Activated naive CD4-positive, alpha-beta T cell treated with anti-CD3 and anti-CD28 coated beads, Interleukin-2, amount 50 U/mL, for 72 hours (primary cell): ENCODE results near the gene HHAT. TPM values are rescaled to one million over a fixed set of nuclear protein-coding genes. Genes with fewer than 3 reads are reported as not detected.

Experiments used
- ATAC-seq, 2 donors: fragments of 150-1000 bp; cut with Tn5 transposase; 2 replicates each; pipeline ENCODE4 v1.10.0; 2021; ENCODE audit warnings: mild to moderate bottlenecking in 2 of 2, moderate library complexity in 2 of 2
- DNase-seq, 2 donors: peaks; one replicate each; pipeline ENCODE4 v3.0.0; 2021 to 2022; ENCODE audit warnings: low spot score in 2 of 2
- H3K27ac Mint-ChIP-seq, 2 donors: one replicate each; pipeline ENCODE4 v1.8.0; 2022; ENCODE audit warnings: mild to moderate bottlenecking in 2 of 2, mixed read lengths in 2 of 2
- H3K36me3 Mint-ChIP-seq, 2 donors: one replicate each; pipeline ENCODE4 v1.8.0; 2022; ENCODE audit warnings: mixed read lengths in 2 of 2
- H3K9me3 Mint-ChIP-seq, 2 donors: one replicate each; pipeline ENCODE4 v1.8.0; 2022; ENCODE audit warnings: mixed read lengths in 2 of 2
- total RNA-seq, 2 donors: library from RNA; stranded (reverse); gene quantifications; one replicate each; pipeline ENCODE4 v1.2.3, GENCODE V29; 2022

HHAT gene
- total RNA-seq, 2 donors from 2014 or later = 0.59 to 1.9 TPM

DNA sequence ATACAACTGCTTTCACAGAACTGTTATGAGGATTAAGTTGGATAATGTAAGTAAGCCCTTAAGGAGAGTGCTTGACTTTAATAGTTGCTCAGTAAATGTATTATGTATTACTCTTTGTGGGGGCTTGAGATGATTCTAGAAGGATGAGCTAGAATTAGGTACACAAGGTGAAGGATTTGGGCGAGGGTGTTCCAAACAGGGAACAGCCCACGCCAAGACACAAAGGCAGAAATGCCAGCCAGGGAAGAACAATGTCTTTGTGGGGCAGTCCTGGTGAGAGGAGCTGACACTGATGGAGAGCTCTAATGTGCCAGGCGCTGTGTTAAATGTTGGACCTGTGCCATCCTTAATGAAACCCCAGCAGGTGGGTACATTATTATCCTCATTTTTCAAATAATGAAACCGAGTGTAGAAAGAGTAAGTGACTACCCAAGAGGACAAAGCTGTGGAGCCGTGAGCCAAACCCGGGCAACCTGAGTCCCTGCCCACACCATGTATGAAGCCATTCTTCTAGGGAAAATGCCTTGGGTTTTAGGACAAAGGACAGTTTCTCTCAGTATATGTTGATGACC, 362.4 kb downstream of the HHAT start:
- Mint-ChIP-seq H3K9me3 (no peaks in the 10 kb centered on the region), H3K27ac (no peak overlapping the region), H3K36me3 (no peaks in the 10 kb centered on the region)
- DNase-seq (no peak), ATAC-seq (no peak)

DNA sequence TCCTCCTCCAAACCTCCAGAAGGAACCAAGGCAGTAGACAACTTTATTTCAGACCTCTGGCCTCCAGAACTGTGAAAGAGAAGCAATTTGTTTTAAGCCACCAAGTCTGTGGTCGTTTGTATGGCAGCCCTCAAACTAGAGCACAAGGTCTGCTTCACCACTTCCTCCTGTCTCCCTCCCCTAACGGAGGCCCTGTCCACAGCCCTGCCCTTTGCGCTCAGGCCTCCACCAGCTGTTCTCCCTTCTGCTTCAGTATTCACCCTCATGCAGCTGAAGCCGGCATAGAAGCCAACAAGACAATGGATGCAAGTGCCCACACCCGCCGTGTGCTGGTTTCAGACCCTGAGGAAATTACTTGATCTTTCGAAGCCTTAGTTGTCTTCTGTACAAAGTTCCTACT, 364.1 kb downstream of the HHAT start:
- H3K9me3 Mint-ChIP-seq = no peaks in the 10 kb centered on the region
- no peaks in the 10 kb centered on the region for H3K36me3 Mint-ChIP-seq
- ATAC-seq (no peak), DNase-seq (no peak)
- no peak overlapping the region for H3K27ac Mint-ChIP-seq

GRCh38 chr1:210695026-210695425, 366.3 kb downstream of the HHAT start:
- DNase-seq (no peak), ATAC-seq (no peak)
- no peaks in the 10 kb centered on the region for H3K9me3 Mint-ChIP-seq
- H3K36me3 Mint-ChIP-seq = no peaks in the 10 kb centered on the region
- H3K27ac Mint-ChIP-seq = no peak overlapping the region

- ATAC-seq = peak; percentile 86 to 91
- Mint-ChIP-seq H3K9me3 (no peaks in the 10 kb centered on the region), H3K36me3 (no peaks in the 10 kb centered on the region), H3K27ac (peak overlapping the region in 1 of 2 donors; percentile 3)
- DNase-seq = peak in 1 of 2 donors; percentile 4
These were observed 368.0 kb downstream of the HHAT start for GRCh38 chr1:210696709-210697108.

DNA sequence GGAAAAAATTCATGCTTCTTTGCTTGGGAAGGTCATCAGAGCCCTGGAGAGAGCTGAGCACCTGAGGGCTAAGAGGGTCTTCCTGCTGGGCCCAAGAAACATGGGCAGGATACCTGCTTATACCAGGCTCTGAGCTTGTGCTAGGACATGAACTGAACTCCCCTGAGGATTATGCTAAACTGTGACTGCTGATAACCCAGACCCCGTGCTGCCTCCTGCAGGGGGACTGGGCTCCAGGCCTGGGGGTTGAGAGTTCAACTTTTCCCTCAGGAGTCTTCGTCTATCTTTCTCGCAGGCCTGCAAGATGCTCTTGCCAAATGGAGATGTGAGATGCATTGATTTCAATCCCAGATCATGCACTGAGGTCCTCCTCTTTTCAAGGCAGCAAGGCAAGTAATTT, 368.5 kb downstream of the HHAT start:
- no peak for DNase-seq
- ATAC-seq = no peak

DNA sequence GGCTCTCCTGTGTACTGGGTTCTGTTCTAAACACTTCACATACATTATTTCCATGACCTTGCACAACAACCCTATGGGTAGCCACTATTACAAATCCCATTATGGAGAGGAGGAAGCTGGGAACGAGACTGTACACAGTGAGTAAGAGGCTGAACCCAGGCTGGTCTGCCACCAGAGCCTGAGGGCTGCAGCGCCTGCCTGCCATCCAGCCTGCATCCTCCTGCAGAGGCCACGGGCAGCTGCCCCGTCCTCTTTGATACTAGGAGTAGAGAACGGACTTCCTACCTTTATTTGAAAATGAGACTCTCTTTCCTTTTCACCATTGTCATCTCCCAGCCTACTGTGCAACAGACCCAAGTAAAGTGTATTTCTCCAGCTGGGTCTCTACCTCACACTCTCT, 370.0 kb downstream of the HHAT start:
- ATAC-seq = no peak
- Mint-ChIP-seq H3K27ac (no peak overlapping the region), H3K9me3 (no peaks in the 10 kb centered on the region), H3K36me3 (no peaks in the 10 kb centered on the region)
- DNase-seq = no peak

More for the DNA sequence above, 368.5 kb downstream of the HHAT start:
- H3K9me3 Mint-ChIP-seq = no peaks in the 10 kb centered on the region
- H3K36me3 Mint-ChIP-seq = no peaks in the 10 kb centered on the region
- no peak overlapping the region for H3K27ac Mint-ChIP-seq

- Mint-ChIP-seq H3K9me3 (no peaks in the 10 kb centered on the region), H3K36me3 (no peaks in the 10 kb centered on the region), H3K27ac (no peak overlapping the region)
- ATAC-seq = no peak
- no peak for DNase-seq
These were observed 371.4 kb downstream of the HHAT start for GRCh38 chr1:210700083-210700482.

- ATAC-seq (no peak), DNase-seq (no peak)
- H3K9me3 Mint-ChIP-seq = no peaks in the 10 kb centered on the region
- no peaks in the 10 kb centered on the region for H3K36me3 Mint-ChIP-seq
- H3K27ac Mint-ChIP-seq = no peak overlapping the region
These were observed 371.8 kb downstream of the HHAT start for GRCh38 chr1:210700511-210700910.

DNA sequence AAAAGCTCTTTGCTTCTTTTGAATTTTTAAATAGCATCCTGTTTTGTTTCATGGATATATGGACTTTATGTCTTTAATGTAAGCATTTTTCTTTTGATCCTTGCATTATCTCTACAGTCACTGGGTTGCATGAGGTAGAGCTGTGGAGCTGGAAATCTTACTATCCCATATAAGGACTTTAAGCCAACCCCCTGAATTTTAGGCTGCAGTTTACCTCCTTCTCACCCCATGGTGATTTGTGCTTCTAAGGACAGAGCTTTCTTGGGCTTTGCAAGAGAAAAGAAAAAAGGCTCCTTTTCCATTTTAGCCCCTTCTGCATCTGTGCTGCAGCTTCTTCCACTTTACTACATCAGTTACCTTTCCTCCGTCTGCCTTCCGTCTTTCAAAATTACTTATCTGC, 373.8 kb downstream of the HHAT start:
- no peaks in the 10 kb centered on the region for H3K9me3 Mint-ChIP-seq
- ATAC-seq (no peak), DNase-seq (no peak)
- H3K36me3 Mint-ChIP-seq = no peaks in the 10 kb centered on the region
- no peak overlapping the region for H3K27ac Mint-ChIP-seq

- DNase-seq = no peak
- Mint-ChIP-seq H3K27ac (no peak overlapping the region), H3K9me3 (no peaks in the 10 kb centered on the region), H3K36me3 (no peaks in the 10 kb centered on the region)
- ATAC-seq = no peak
These were observed 374.9 kb downstream of the HHAT start for GRCh38 chr1:210703593-210703992.

- H3K36me3 Mint-ChIP-seq = no peaks in the 10 kb centered on the region
- no peak for ATAC-seq
- DNase-seq = no peak
- H3K27ac Mint-ChIP-seq = no peak overlapping the region
- no peaks in the 10 kb centered on the region for H3K9me3 Mint-ChIP-seq
These were observed 376.4 kb downstream of the HHAT start for GRCh38 chr1:210705086-210705485.

- DNase-seq (no peak), ATAC-seq (no peak)
- H3K36me3 Mint-ChIP-seq = no peaks in the 10 kb centered on the region
- H3K9me3 Mint-ChIP-seq = no peaks in the 10 kb centered on the region
- no peak overlapping the region for H3K27ac Mint-ChIP-seq
These were observed 377.5 kb downstream of the HHAT start for GRCh38 chr1:210706246-210706645.

DNA sequence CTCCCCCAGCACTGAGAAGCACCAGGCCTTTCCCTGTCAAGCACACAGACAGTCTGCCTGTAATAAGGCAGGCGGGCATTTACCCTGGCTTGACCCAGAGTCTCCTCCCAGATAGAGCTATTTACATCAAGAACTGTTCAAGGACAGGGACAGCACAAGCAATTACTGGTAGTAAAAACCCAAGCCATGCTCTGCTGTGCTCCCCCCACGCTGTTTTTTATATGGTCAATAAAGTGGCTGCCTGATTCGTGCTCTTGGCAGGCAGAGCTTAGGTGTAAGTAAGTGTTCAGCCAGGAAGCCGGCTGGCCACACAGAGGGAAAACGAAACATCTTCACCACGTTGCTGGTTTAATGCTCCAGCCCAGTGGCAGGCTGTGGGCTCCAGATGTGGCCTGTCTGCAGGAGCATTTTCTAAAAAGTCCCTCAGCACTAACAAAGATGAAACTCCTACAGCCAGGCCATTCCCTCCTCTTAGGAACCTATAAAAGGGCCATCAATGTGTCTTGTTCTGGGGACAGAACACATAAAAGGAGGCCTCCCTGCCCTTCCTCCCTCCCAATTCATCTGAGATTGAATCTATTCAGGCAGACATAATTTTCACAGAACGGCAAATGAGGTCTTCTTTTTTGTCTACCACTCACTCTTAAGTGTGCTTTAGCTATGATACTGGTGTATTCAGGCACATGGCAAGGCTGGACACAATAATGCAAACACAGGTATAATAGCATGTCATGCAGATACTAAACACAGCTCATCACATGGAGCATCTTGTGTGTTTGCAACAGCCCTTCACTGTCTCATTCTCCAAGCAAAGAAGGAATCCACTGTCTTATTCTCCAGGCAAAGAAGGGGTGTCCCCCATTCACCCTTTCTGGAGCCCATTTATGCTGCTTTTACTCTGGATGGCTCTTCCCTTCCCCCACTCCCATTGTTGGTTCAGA, 378.9 kb downstream of the HHAT start:
- no peaks in the 10 kb centered on the region for H3K36me3 Mint-ChIP-seq
- H3K27ac Mint-ChIP-seq = no peak overlapping the region
- no peaks in the 10 kb centered on the region for H3K9me3 Mint-ChIP-seq
- DNase-seq = no peak
- no peak for ATAC-seq

GRCh38 chr1:210709701-210710100, 381.0 kb downstream of the HHAT start:
- Mint-ChIP-seq H3K27ac (peak overlapping the region in 1 of 2 donors; percentile 3), H3K36me3 (no peaks in the 10 kb centered on the region), H3K9me3 (no peaks in the 10 kb centered on the region)
- ATAC-seq (no peak), DNase-seq (no peak)

DNA sequence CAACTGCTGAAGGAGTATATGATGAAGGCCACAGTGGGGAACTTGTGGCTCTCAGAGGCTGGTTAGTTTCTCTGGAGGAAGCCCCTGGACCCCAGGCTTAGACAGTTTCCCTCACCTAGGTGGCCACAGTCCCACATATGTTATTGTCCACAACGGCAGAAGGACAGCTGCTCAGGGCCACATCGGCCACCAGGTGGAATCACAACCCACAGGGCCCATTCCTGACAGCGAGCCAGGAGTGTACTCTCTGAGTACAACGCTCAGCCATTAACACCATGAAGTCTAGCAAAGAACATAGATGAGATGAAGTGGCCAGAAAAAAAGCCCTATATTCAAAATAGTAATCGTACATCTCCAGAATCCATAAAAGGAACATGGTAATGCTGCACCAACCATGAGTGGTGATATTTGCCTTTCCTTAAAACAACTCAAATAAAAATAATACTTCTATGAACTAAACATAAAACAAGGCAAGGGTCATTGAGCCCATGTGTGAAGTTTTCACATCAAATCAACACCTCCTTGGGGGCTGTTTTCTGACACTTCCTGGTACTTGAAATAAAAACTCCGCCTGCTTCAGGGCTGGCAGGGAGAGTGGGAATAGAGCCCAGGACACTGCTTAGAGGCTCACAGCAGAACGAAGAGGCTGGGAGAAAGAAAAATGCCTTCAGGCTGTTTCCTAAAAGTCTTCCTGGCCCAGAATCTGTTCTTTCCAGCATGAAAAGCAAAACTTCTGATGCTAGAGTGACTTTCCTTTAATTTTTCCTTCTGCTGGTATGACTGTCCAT, 383.3 kb downstream of the HHAT start:
- DNase-seq = no peak
- Mint-ChIP-seq H3K9me3 (no peaks in the 10 kb centered on the region), H3K36me3 (no peaks in the 10 kb centered on the region), H3K27ac (no peak overlapping the region)
- no peak for ATAC-seq

- ATAC-seq (no peak), DNase-seq (no peak)
- no peak overlapping the region for H3K27ac Mint-ChIP-seq
- no peaks in the 10 kb centered on the region for H3K36me3 Mint-ChIP-seq
- H3K9me3 Mint-ChIP-seq = no peaks in the 10 kb centered on the region
These were observed 386.4 kb downstream of the HHAT start for GRCh38 chr1:210715072-210715471.

- Mint-ChIP-seq H3K9me3 (no peaks in the 10 kb centered on the region), H3K27ac (peak overlapping the region in 1 of 2 donors; percentile 44), H3K36me3 (no peaks in the 10 kb centered on the region)
- DNase-seq = no peak
- no peak for ATAC-seq
These were observed 393.8 kb downstream of the HHAT start for GRCh38 chr1:210722410-210723081.
